Measurements from ENCODE around the gene BORCS5.

Gene BORCS5

GRCh38 chr12:12467688-12468261 is 110.9 kb downstream of the BORCS5 start:
- Histone ChIP-seq H3K27me3 (ENCODE audit: insufficient read depth, low read length) (no peaks in the 10 kb centered on the region), H3K36me3 (ENCODE audit: control insufficient read depth in 1 of 2, insufficient read depth in 2 of 2, low read length in 2 of 2) (no peaks in the 10 kb centered on the region), H3K4ac (ENCODE audit: low read depth, low read length) (no peak overlapping the region), H3K23ac (ENCODE audit: low read length) (no peak overlapping the region), H3K79me2 (ENCODE audit: control insufficient read depth, insufficient read depth, low read length, poor library complexity) (no peaks in the 10 kb centered on the region), H3K14ac (ENCODE audit: low read length) (no peak overlapping the region), H3K27ac (ENCODE audit: low read depth, low read length) (no peak overlapping the region), H4K8ac (ENCODE audit: low read depth, low read length) (no peak overlapping the region), H2BK5ac (ENCODE audit: low read depth, low read length, poor library complexity) (no peak overlapping the region), H4K12ac (ENCODE audit: low read depth, low read length) (no peak overlapping the region), H3K4me2 (ENCODE audit: low read length) (no peak overlapping the region), H3K4me3 (ENCODE audit: low read depth, low read length) (no peak overlapping the region), H2AK5ac (ENCODE audit: low read length) (no peak overlapping the region), H3K9me3 (ENCODE audit: insufficient read depth, low read depth, low read length) (peaks cover 2% of the 10 kb centered on the region), H3K9ac (ENCODE audit: low read length) (no peak overlapping the region), H3K4me1 (ENCODE audit: control insufficient read depth in 1 of 2, insufficient read depth in 2 of 2, low read length in 2 of 2) (peaks cover 5 to 11% of the 10 kb centered on the region in 2 experiments), H2BK120ac (ENCODE audit: insufficient read depth, low read length, poor library complexity) (no peak overlapping the region), H2BK12ac (ENCODE audit: low read length) (no peak overlapping the region), H2AFZ (ENCODE audit: insufficient read depth, low read length, poor library complexity) (no peak overlapping the region), H3K18ac (ENCODE audit: low read length) (no peak overlapping the region), H4K91ac (ENCODE audit: low read depth, low read length) (no peak overlapping the region), H3K79me1 (ENCODE audit: low read length) (peaks cover 2% of the 10 kb centered on the region)
- DNase-seq, result no peak
- no CpG with 5 or more reads among the region's 14 CpGs for WGBS (ENCODE audit: extremely low coverage, insufficient coverage, insufficient read length)

GRCh38 chr12:12468575-12468974 is 111.7 kb downstream of the BORCS5 start:
- Histone ChIP-seq H3K36me3 (ENCODE audit: control insufficient read depth in 1 of 2, insufficient read depth in 2 of 2, low read length in 2 of 2) (no peaks in the 10 kb centered on the region), H3K4me2 (ENCODE audit: low read length) (no peak overlapping the region), H3K18ac (ENCODE audit: low read length) (no peak overlapping the region), H2AFZ (ENCODE audit: insufficient read depth, low read length, poor library complexity) (no peak overlapping the region), H3K9me3 (ENCODE audit: insufficient read depth, low read depth, low read length) (peaks cover 2% of the 10 kb centered on the region), H4K8ac (ENCODE audit: low read depth, low read length) (no peak overlapping the region), H4K91ac (ENCODE audit: low read depth, low read length) (no peak overlapping the region), H3K4me3 (ENCODE audit: low read depth, low read length) (no peak overlapping the region), H3K4me1 (ENCODE audit: control insufficient read depth in 1 of 2, insufficient read depth in 2 of 2, low read length in 2 of 2) (peaks cover 5 to 11% of the 10 kb centered on the region in 2 experiments), H3K9ac (ENCODE audit: low read length) (no peak overlapping the region), H3K79me1 (ENCODE audit: low read length) (peaks cover 2% of the 10 kb centered on the region), H3K14ac (ENCODE audit: low read length) (no peak overlapping the region), H3K27ac (ENCODE audit: low read depth, low read length) (no peak overlapping the region), H3K23ac (ENCODE audit: low read length) (no peak overlapping the region), H4K12ac (ENCODE audit: low read depth, low read length) (no peak overlapping the region), H2BK12ac (ENCODE audit: low read length) (no peak overlapping the region), H3K79me2 (ENCODE audit: control insufficient read depth, insufficient read depth, low read length, poor library complexity) (no peaks in the 10 kb centered on the region), H3K27me3 (ENCODE audit: insufficient read depth, low read length) (no peaks in the 10 kb centered on the region), H2BK5ac (ENCODE audit: low read depth, low read length, poor library complexity) (no peak overlapping the region), H2AK5ac (ENCODE audit: low read length) (no peak overlapping the region), H3K4ac (ENCODE audit: low read depth, low read length) (no peak overlapping the region), H2BK120ac (ENCODE audit: insufficient read depth, low read length, poor library complexity) (no peak overlapping the region)
- no peak for DNase-seq
- no CpG with 5 or more reads among the region's 3 CpGs for WGBS (ENCODE audit: extremely low coverage, insufficient coverage, insufficient read length)

GRCh38 chr12:12469386-12469785 is 112.5 kb downstream of the BORCS5 start:
- peaks cover 2% of the 10 kb centered on the region for H3K79me1 ChIP-seq (ENCODE audit: low read length)
- peak; percentile 98 to 100 for DNase-seq
- no peak overlapping the region for H2AFZ ChIP-seq (ENCODE audit: insufficient read depth, low read length, poor library complexity)
- no peak overlapping the region for H2BK120ac ChIP-seq (ENCODE audit: insufficient read depth, low read length, poor library complexity)
- H4K12ac ChIP-seq (ENCODE audit: low read depth, low read length), result no peak overlapping the region
- H3K27ac ChIP-seq (ENCODE audit: low read depth, low read length), result no peak overlapping the region
- no peaks in the 10 kb centered on the region for H3K36me3 ChIP-seq (ENCODE audit: control insufficient read depth in 1 of 2, insufficient read depth in 2 of 2, low read length in 2 of 2)
- no peaks in the 10 kb centered on the region for H3K27me3 ChIP-seq (ENCODE audit: insufficient read depth, low read length)
- H2AK5ac ChIP-seq (ENCODE audit: low read length), result no peak overlapping the region
- no CpG with 5 or more reads among the region's 7 CpGs for WGBS (ENCODE audit: extremely low coverage, insufficient coverage, insufficient read length)
- H3K9me3 ChIP-seq (ENCODE audit: insufficient read depth, low read depth, low read length), result peaks cover 2% of the 10 kb centered on the region
- peaks cover 5 to 11% of the 10 kb centered on the region in 2 experiments for H3K4me1 ChIP-seq (ENCODE audit: control insufficient read depth in 1 of 2, insufficient read depth in 2 of 2, low read length in 2 of 2)
- H2BK5ac ChIP-seq (ENCODE audit: low read depth, low read length, poor library complexity), result no peak overlapping the region
- H4K91ac ChIP-seq (ENCODE audit: low read depth, low read length), result no peak overlapping the region
- H3K4ac ChIP-seq (ENCODE audit: low read depth, low read length), result no peak overlapping the region
- no peak overlapping the region for H3K9ac ChIP-seq (ENCODE audit: low read length)
- H4K8ac ChIP-seq (ENCODE audit: low read depth, low read length), result no peak overlapping the region
- H3K79me2 ChIP-seq (ENCODE audit: control insufficient read depth, insufficient read depth, low read length, poor library complexity), result no peaks in the 10 kb centered on the region
- no peak overlapping the region for H3K14ac ChIP-seq (ENCODE audit: low read length)
- no peak overlapping the region for H3K4me2 ChIP-seq (ENCODE audit: low read length)
- no peak overlapping the region for H3K4me3 ChIP-seq (ENCODE audit: low read depth, low read length)
- H2BK12ac ChIP-seq (ENCODE audit: low read length), result no peak overlapping the region
- no peak overlapping the region for H3K18ac ChIP-seq (ENCODE audit: low read length)
- H3K23ac ChIP-seq (ENCODE audit: low read length), result no peak overlapping the region

- Histone ChIP-seq H3K79me2 (ENCODE audit: control insufficient read depth, insufficient read depth, low read length, poor library complexity) (no peaks in the 10 kb centered on the region), H3K27ac (ENCODE audit: low read depth, low read length) (no peak overlapping the region), H3K14ac (ENCODE audit: low read length) (no peak overlapping the region), H3K79me1 (ENCODE audit: low read length) (peaks cover 2% of the 10 kb centered on the region), H3K4ac (ENCODE audit: low read depth, low read length) (no peak overlapping the region), H3K9ac (ENCODE audit: low read length) (no peak overlapping the region), H3K4me1 (ENCODE audit: control insufficient read depth in 1 of 2, insufficient read depth in 2 of 2, low read length in 2 of 2) (peaks cover 2 to 5% of the 10 kb centered on the region in 2 experiments), H2AFZ (ENCODE audit: insufficient read depth, low read length, poor library complexity) (no peak overlapping the region), H3K9me3 (ENCODE audit: insufficient read depth, low read depth, low read length) (peaks cover 2% of the 10 kb centered on the region), H4K91ac (ENCODE audit: low read depth, low read length) (no peak overlapping the region), H3K4me2 (ENCODE audit: low read length) (no peak overlapping the region), H3K18ac (ENCODE audit: low read length) (no peak overlapping the region), H2BK5ac (ENCODE audit: low read depth, low read length, poor library complexity) (no peak overlapping the region), H4K8ac (ENCODE audit: low read depth, low read length) (no peak overlapping the region), H3K4me3 (ENCODE audit: low read depth, low read length) (no peak overlapping the region), H2AK5ac (ENCODE audit: low read length) (no peak overlapping the region), H3K36me3 (ENCODE audit: control insufficient read depth in 1 of 2, insufficient read depth in 2 of 2, low read length in 2 of 2) (peaks cover 0 to 2% of the 10 kb centered on the region in 2 experiments), H3K23ac (ENCODE audit: low read length) (no peak overlapping the region), H3K27me3 (ENCODE audit: insufficient read depth, low read length) (no peaks in the 10 kb centered on the region), H2BK12ac (ENCODE audit: low read length) (no peak overlapping the region), H4K12ac (ENCODE audit: low read depth, low read length) (no peak overlapping the region), H2BK120ac (ENCODE audit: insufficient read depth, low read length, poor library complexity) (no peak overlapping the region)
- WGBS (ENCODE audit: extremely low coverage, insufficient coverage, insufficient read length), result no CpG with 5 or more reads among the region's 7 CpGs
- DNase-seq, result peak; percentile 83 to 99
Measured at GRCh38 chr12:12470751-12471306, 114.0 kb downstream of the BORCS5 start.

Data from trophoblast cell (in vitro differentiated cells and primary cell).